Epithelial cell of esophagus (primary cell): ENCODE data around the gene ESCO1.
"Not testable (repeated sequence)": the region's sequence is repeated elsewhere in the genome, so short reads cannot be mapped to it uniquely, and the experiment has no call there.

Experiments
- DNase-seq: peaks from one replicate; pipeline ENCODE4 v3.0.0; 2010; ENCODE audit warnings: low read depth
- H3K4me3 ChIP-seq: 2 replicates; pipeline ENCODE4 v1.5.1; 2011; ENCODE audit warnings: mild to moderate bottlenecking, low read length, control low read depth
- TF ChIP-seq, protein P1 (sequence below): IDR thresholded peaks from 2 replicates; pipeline ENCODE4 v1.5.1; 2011; ENCODE audit warnings: low read depth, mild to moderate bottlenecking, low read length, control low read depth, inconsistent platforms; ENCODE audit not compliant: insufficient read depth; ENCODE audit errors: missing control alignments

ESCO1 gene

DNA sequence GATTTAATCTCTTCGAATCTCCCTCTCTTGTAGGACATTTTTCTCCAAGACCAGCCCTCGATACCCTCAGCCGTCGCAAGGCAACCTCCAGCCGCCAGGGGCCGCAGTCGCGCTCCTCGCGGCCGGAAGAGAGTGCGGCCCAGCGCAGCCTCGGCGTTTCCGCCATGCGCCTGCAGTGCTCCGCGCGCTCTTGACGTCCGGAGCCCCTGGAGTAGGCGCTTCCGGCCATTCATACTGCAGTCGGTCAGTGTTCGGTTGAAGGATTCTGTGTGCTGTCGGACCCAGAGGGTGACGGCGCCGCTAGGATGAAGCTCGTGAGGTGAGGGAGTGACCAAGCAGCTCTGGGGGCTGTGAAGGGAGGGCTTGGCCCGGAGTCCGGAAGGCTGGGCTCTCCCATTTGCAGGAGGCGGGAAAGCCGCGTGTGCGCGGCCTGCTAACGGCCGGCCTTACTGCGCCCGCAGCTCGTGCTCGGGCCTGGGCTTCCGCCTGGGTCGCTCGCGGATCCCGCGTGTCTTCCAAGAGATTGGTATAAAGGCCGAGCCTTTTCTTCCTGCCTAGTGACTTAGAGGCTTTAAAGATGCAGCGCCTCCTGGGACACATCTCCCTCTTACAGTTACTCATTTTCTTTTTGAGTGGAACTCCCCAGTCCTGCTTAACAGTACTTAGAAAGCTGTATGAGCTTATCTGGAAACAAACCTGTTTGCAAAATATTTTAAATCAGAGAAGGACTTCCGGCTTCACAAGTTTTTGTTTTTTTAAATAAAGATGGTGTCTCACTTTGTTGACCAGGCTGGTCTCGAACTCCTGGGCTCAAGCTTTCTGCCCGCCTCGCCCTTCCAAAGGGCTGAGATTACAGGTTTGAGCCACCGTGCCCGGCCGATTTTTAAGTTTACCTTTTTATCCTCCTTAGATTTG, 11.9 kb upstream of the ESCO1 start, which contains the start of gene SNRPD1:
Gene SNRPD1 (plus strand): TSS at position 190 of the 915 bp plus-strand sequence. CDS start 116 bp downstream, at position 306.
- H3K4me3 ChIP-seq: peak within 1 kb of the TSS; percentile 98
- peak; percentile 92 for DNase-seq
- TF ChIP-seq, protein P1, sequence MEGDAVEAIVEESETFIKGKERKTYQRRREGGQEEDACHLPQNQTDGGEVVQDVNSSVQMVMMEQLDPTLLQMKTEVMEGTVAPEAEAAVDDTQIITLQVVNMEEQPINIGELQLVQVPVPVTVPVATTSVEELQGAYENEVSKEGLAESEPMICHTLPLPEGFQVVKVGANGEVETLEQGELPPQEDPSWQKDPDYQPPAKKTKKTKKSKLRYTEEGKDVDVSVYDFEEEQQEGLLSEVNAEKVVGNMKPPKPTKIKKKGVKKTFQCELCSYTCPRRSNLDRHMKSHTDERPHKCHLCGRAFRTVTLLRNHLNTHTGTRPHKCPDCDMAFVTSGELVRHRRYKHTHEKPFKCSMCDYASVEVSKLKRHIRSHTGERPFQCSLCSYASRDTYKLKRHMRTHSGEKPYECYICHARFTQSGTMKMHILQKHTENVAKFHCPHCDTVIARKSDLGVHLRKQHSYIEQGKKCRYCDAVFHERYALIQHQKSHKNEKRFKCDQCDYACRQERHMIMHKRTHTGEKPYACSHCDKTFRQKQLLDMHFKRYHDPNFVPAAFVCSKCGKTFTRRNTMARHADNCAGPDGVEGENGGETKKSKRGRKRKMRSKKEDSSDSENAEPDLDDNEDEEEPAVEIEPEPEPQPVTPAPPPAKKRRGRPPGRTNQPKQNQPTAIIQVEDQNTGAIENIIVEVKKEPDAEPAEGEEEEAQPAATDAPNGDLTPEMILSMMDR: peak; percentile 80

DNA sequence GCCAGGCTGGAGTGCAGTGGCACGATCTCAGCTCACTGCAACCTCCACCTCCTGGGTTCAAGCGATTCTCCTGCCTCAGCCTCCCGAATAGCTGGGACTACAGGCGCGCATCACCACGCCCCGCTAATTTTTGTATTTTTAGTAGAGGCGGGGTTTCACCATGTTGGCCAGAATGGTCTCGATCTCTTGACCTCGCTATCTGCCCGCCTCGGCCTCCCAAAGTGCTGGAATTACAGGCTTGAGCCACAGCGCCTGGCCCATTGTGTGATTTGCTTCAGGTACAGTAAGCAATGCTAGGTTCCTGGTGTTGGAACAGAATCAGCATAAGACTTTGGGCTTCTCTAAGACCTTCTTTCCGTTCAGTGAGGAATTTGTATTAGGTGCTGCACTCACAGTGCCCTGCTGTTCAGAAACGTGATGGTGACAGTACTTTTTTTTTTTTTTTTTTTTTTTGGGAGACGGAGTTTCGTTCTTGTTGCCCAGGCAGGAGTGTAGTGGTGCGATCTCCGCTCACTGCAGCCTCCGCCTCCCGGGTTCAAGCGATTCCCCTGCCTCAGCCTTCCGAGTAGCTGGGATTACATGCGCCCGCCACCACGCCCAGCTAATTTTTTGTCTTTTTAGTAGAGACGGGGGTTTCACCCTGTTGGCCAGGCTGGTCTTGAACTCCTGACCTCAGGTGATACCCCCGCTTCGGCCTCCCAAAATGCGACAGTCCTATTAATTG, 11.1 kb upstream of the ESCO1 start:
- peak overlapping the region; percentile 98 for H3K4me3 ChIP-seq
- not testable (repeated sequence) for DNase-seq

DNA sequence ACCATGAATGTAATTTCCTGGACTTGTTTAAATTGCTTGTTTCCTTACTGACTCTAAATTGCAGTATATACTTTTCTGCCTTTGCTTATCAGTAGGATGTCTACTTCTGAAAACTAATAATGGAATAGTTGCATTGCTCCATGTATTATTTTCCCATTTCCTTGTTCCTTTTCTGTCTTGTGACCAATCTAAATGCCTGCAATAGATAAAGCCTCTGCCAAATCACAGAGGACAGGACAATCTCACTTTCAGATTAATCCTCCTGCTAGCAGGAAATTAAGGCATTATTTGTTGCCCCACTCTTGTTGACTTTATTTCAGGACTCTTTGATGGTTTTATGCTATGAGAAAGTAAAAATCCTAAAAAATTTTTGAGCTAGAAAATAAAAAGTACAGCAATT, 4.7 kb upstream of the ESCO1 start:
- DNase-seq: no peak
- H3K4me3 ChIP-seq: no peak overlapping the region
- TF ChIP-seq, protein P1: no peak

DNA sequence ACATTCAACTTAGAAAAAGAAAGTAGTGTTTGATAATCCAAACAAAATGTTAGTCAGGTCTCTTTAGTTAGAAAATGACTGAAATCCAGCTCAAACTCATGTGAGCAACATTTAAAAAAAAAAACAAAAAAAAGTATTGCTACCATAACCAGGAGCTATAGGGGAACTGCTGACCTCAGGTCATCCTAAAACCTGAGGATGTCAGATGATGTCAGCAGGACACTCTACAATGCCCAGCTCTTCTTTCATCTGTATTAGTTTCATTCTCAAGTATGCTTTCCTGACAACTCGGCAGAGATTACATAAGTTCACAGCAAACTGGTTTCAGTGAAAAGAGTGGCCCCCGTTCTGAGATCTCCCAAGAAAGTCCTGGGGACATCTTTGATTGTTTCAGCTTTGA, 4.2 kb upstream of the ESCO1 start:
- DNase-seq: no peak
- no peak overlapping the region for H3K4me3 ChIP-seq
- TF ChIP-seq, protein P1: no peak

DNA sequence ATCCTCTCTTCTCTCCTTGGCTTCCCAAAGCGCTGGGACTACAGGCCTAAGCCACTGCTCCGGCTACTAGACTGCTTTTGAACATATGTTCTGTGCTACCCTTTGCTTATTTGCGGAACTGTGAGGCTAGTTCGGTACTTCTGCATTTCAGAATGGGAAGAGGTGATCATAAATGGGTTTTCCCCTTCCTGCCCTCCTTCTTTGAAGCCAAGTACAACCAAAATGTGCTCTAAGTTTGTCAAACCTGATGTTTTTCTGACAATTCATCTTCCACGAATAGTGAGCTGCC, 1.7 kb upstream of the ESCO1 start:
- TF ChIP-seq, protein P1: no peak
- H3K4me3 ChIP-seq: no peak overlapping the region
- DNase-seq: no peak

DNA sequence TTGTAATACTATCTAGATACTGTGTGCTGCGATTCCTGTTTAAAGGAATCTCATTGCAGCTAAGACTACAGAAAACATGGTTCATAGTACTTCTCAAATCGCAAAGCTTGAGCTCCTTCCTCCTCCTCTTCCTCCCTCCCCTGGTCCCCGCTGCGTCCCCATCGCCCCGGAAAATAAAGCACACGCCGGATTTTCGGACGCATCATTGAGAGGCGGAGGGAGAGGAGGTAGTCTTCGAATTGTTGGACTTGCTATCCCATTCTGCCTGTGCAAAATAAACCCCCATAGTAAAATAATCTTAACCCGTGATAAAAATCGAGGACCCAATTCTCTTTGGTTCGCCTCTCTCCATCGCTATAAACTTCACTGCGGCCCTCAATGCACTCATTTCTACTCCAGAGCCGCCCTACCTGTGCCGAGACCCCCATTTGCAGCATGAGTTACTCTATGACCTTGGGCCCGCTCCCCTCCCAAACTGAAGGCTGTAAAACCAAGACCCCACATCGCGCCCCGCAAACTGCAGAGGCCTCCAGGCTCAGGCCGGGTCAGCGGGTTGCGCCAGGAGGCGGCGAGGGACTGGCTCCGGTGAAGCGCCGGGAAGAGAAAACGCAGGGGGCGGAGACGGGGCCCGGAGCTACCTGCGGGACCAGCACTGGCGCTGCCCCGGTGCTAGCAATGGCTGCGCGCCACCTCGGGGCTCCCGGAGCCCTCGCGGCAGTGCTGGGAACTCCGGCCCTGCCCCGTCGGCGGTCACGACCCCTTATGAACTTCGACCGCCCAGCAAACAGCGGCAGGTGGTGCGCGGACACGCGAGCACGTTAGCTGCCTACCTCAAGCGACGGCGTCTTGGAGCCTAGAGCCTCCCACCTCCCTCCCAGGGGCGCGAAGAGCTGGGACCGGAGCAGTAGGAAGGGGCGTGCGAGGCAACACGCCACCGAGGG, 649 bp downstream of the ESCO1 start:
- H3K4me3 ChIP-seq: peak overlapping the region; percentile 94
- DNase-seq: peak; percentile 70
- TF ChIP-seq, protein P1: no peak
